ENCODE measurements around the gene HSF5.

DNA sequence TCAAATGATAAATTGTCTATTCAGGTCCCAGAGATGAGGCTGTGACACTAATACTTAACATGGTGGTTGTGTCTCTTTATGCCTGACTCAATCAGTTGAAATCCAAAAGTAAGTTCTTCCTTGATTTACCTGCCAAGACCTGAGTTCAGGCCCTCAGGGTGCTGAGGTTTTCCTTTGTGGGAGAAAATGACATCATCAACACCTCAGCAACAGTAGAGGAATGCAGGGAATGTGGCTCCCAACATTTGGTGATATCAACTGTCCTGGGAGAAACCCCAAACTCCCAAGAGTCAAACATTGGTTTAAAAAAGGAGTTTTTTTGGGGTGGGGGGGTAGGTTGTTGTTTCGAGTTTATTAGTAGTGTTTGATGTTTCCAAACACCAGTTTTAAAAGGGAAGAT is 85.5 kb downstream of the HSF5 start:
- TF ChIP-seq, protein P1, sequence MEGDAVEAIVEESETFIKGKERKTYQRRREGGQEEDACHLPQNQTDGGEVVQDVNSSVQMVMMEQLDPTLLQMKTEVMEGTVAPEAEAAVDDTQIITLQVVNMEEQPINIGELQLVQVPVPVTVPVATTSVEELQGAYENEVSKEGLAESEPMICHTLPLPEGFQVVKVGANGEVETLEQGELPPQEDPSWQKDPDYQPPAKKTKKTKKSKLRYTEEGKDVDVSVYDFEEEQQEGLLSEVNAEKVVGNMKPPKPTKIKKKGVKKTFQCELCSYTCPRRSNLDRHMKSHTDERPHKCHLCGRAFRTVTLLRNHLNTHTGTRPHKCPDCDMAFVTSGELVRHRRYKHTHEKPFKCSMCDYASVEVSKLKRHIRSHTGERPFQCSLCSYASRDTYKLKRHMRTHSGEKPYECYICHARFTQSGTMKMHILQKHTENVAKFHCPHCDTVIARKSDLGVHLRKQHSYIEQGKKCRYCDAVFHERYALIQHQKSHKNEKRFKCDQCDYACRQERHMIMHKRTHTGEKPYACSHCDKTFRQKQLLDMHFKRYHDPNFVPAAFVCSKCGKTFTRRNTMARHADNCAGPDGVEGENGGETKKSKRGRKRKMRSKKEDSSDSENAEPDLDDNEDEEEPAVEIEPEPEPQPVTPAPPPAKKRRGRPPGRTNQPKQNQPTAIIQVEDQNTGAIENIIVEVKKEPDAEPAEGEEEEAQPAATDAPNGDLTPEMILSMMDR (conservative IDR thresholded peaks at IDR 0.05; ENCODE audit: low read length): no peak
- no peak for TF ChIP-seq EZH2phosphoT487 (IDR thresholded peaks at IDR 0.05; ENCODE audit: borderline replicate concordance, low read depth, low read length)
